Tibial artery (tissue), 4 donors: ENCODE data around the gene LARP4B.

Experiments used
- DNase-seq, 2 donors: peaks; one replicate each; pipeline ENCODE4 v3.0.0-alpha.2; 2019
- H3K27ac ChIP-seq, 2 donors: fragments of 200-600 bp; sonication (generic) in 1 of 2; 1 replicate in 1 of 2; 2 replicates in 1 of 2; pipeline ENCODE4 v1.5.1; 2018 to 2019; ENCODE audit warnings: mild to moderate bottlenecking in 1 of 2
- H3K27me3 ChIP-seq, 2 donors: fragments of 200-600 bp; sonication (generic) in 1 of 2; one replicate each; pipeline versions ENCODE4 v1.5.1 to v1.6.0; 2016 to 2019
- H3K36me3 ChIP-seq, 3 donors: fragments of 200-600 bp; sonication (generic) in 2 of 3; one replicate each; pipeline ENCODE4 v1.5.1; 2016 to 2019; ENCODE audit warnings: mild to moderate bottlenecking in 2 of 3
- H3K4me1 ChIP-seq, 4 donors: fragments of 200-600 bp; sonication (generic) in 2 of 4; 1 replicate in 3 of 4; 2 replicates in 1 of 4; pipeline ENCODE4 v1.5.1; 2016 to 2019
- H3K4me3 ChIP-seq, 2 donors: fragments of 200-600 bp; sonication (generic) in 1 of 2; 1 replicate in 1 of 2; 2 replicates in 1 of 2; pipeline ENCODE4 v1.5.1; 2018 to 2019; ENCODE audit warnings: mild to moderate bottlenecking in 2 of 2
- H3K9me3 ChIP-seq, 3 donors: fragments of 200-600 bp; sonication (generic) in 1 of 3; one replicate each; pipeline ENCODE4 v1.5.1; 2016 to 2019
- intact Hi-C: fragments of 100-400 bp; cut with DNase I; formaldehyde crosslinking; loops from one replicate; pipeline ENCODE4 v1.15.0; 2023; ENCODE audit warnings: low total_unique reads
- TF ChIP-seq, protein P1 (sequence below), 2 experiments: fragments of 200-600 bp in 1 of 2; fragments of 450-650 bp in 1 of 2; IDR thresholded peaks; one replicate each; pipeline ENCODE4 v1.5.1; 2017 to 2019; ENCODE audit warnings: antibody characterized with exemption in 2 of 2, mild to moderate bottlenecking in 1 of 2, moderate library complexity in 1 of 2

LARP4B gene

DNA sequence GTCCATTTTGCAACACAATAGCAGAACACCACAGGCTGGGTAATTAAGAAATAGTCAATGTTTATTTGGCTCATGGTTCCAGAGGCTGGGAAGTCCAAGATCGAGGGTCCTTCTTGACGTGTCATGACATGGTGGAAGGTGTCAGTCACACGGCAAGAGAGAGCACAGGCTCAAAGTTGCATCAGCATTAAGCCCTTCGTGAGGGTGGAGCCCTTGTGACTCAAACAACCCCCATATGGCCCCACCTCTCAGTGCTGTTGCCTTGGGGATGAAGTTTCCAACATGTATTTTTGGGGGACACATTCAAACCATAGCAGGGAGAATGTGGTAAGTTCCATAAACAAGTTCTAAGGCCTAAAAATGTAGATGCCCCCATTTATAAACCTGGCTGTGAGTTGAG lies 32.1 kb upstream of the LARP4B start:
- H3K4me1 ChIP-seq, result no peaks in the 10 kb centered on the region

DNA sequence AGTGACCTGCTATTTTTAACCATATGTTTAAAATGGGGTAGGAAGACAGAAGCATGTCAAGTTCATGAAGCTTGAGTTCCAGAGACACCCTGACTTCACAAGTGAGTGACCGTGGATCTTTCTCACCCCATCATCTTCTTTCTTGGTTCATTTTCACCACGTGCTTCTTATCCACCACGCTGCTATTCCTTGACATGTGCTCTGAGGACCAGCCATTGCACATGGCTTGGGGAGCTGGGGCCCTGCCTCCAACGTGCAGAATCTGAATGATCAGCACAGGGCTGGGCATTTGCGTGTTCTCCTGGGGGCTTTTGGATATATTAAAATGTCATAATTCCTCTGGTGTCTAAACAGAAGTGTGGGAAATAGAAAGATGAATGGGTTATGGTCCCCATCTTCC lies 31.7 kb upstream of the LARP4B start:
- intact Hi-C loops, result loop anchor here (5.0 kb wide), 1 partner anchor 354 kb away; no protein-coding TSS in a partner anchor
- H3K4me1 ChIP-seq, result no peaks in the 10 kb centered on the region
- peaks cover 0 to 12% of the 10 kb centered on the region in 2 donors for H3K27me3 ChIP-seq
- TF ChIP-seq, protein P1, sequence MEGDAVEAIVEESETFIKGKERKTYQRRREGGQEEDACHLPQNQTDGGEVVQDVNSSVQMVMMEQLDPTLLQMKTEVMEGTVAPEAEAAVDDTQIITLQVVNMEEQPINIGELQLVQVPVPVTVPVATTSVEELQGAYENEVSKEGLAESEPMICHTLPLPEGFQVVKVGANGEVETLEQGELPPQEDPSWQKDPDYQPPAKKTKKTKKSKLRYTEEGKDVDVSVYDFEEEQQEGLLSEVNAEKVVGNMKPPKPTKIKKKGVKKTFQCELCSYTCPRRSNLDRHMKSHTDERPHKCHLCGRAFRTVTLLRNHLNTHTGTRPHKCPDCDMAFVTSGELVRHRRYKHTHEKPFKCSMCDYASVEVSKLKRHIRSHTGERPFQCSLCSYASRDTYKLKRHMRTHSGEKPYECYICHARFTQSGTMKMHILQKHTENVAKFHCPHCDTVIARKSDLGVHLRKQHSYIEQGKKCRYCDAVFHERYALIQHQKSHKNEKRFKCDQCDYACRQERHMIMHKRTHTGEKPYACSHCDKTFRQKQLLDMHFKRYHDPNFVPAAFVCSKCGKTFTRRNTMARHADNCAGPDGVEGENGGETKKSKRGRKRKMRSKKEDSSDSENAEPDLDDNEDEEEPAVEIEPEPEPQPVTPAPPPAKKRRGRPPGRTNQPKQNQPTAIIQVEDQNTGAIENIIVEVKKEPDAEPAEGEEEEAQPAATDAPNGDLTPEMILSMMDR (IDR thresholded peaks at IDR 0.05), result no peak
- H3K27ac ChIP-seq, result no peak overlapping the region
- DNase-seq, result peak in 1 of 2 donors; percentile 2
- H3K4me3 ChIP-seq, result no peak overlapping the region
- no peaks in the 10 kb centered on the region for H3K9me3 ChIP-seq
- no peaks in the 10 kb centered on the region for H3K36me3 ChIP-seq

More for the DNA sequence above, 32.1 kb upstream of the LARP4B start:
- H3K9me3 ChIP-seq, result no peaks in the 10 kb centered on the region
- no peak overlapping the region for H3K27ac ChIP-seq
- H3K36me3 ChIP-seq, result no peaks in the 10 kb centered on the region
- TF ChIP-seq, protein P1 (IDR thresholded peaks at IDR 0.05), result no peak
- H3K4me3 ChIP-seq, result no peak overlapping the region
- H3K27me3 ChIP-seq, result peaks cover 0 to 10% of the 10 kb centered on the region in 2 donors
- intact Hi-C loops, result loop anchor here (5.0 kb wide), 1 partner anchor 354 kb away; no protein-coding TSS in a partner anchor
- DNase-seq, result peak in 1 of 2 donors; percentile 2

DNA sequence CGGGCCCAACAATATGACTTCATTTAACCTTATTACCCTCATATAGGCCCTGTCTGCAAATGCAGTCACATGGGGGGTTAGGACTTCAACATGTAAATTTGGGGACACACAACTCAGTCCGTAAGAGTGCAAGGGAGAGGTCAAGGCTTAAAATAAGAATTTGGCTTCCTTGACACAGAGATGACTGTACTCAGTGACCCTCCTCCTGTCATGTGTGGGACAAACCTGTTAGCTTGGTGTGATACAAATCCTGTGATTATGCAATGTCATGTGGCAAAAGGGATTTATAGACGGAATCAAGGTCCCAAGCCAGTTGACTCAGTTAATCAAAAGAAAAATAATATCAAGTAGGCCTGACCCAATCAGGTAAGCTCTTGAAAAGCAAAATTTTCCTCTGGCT lies 30.8 kb upstream of the LARP4B start:
- TF ChIP-seq, protein P1 (IDR thresholded peaks at IDR 0.05), result no peak
- H3K27ac ChIP-seq, result no peak overlapping the region
- no peaks in the 10 kb centered on the region for H3K4me1 ChIP-seq
- H3K36me3 ChIP-seq, result no peaks in the 10 kb centered on the region
- no peaks in the 10 kb centered on the region for H3K9me3 ChIP-seq
- H3K27me3 ChIP-seq, result peaks cover 0 to 15% of the 10 kb centered on the region in 2 donors
- intact Hi-C loops, result loop anchor here (5.0 kb wide), 1 partner anchor 355 kb away; no protein-coding TSS in a partner anchor
- DNase-seq, result no peak
- H3K4me3 ChIP-seq, result no peak overlapping the region

DNA sequence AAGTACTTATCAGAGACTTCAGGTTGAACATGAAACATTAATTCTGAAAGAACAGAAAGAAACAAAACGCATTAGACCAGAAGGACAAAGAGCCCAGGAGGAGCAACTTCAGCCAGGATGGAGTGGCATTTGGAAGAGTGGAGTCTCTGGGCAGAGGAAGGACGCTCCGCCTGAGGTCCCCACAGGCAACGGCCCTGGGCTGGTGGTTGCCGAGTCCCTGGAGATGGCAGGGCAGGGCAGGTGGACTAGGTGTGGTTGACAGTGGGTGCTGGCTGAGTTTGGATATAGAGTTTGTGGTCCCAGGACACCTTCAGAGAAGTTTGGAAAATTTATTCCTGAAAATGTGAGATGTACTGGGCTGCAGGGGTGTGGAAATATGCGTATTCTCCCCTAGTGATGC lies 27.4 kb upstream of the LARP4B start:
- no peak for DNase-seq
- Histone ChIP-seq H3K27ac (no peak overlapping the region), H3K27me3 (peaks cover 0 to 17% of the 10 kb centered on the region in 2 donors)

DNA sequence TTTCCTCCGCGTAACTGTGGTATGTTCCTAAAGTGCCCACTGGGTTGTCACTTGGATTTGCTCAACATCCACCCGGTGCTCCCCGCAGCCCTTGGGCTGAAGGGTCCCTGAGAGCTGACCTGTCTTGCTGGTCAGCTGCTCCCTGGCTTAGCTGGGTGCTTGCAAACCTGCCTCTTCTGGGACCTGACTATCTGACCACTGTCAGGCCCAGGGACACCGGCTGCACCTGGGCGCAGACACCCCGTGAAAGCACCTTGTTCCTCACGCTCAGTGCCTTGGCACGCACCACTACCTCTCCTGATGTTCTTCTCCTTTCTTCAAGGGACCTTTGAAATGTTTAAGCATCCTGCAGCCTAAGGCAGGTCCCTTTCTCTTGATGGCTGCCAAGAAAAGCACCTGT lies 26.6 kb upstream of the LARP4B start:
- no peak overlapping the region for H3K4me3 ChIP-seq
- no peak overlapping the region for H3K27ac ChIP-seq
- TF ChIP-seq, protein P1 (IDR thresholded peaks at IDR 0.05), result no peak
- peaks cover 0 to 19% of the 10 kb centered on the region in 2 donors for H3K27me3 ChIP-seq
- no peaks in the 10 kb centered on the region for H3K4me1 ChIP-seq
- intact Hi-C loops, result no loop called here
- DNase-seq, result no peak
- H3K36me3 ChIP-seq, result no peaks in the 10 kb centered on the region
- no peaks in the 10 kb centered on the region for H3K9me3 ChIP-seq

More for the DNA sequence above, 27.4 kb upstream of the LARP4B start:
- TF ChIP-seq, protein P1 (IDR thresholded peaks at IDR 0.05), result no peak
- Histone ChIP-seq H3K4me3 (no peak overlapping the region), H3K9me3 (no peaks in the 10 kb centered on the region), H3K36me3 (no peaks in the 10 kb centered on the region), H3K4me1 (no peaks in the 10 kb centered on the region)
- intact Hi-C loops, result no loop called here

DNA sequence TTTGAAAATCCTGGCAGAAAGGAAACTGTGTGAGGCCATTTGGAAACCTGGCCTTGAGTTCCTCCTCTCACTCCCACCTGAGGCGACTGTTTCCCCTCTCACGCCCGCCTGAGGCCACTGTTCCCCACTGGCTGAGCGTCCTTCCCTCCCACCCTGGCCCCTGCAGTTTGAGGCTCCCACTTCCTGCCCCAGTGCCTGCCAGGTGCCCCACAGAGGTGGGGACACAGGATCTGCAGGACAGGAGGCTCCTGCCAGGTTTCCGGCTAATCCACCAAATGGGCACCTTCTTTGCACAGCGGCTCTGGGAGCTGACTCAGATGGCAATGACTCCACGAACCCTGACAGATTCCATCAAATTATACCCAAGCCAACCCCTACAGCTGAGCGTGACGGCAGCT lies 24.3 kb upstream of the LARP4B start:
- no peaks in the 10 kb centered on the region for H3K4me1 ChIP-seq
- H3K27ac ChIP-seq, result no peak overlapping the region
- H3K36me3 ChIP-seq, result no peaks in the 10 kb centered on the region
- DNase-seq, result no peak
- H3K4me3 ChIP-seq, result no peak overlapping the region
- H3K27me3 ChIP-seq, result peaks cover 0 to 27% of the 10 kb centered on the region in 2 donors
- intact Hi-C loops, result no loop called here
- TF ChIP-seq, protein P1 (IDR thresholded peaks at IDR 0.05), result no peak
- H3K9me3 ChIP-seq, result no peaks in the 10 kb centered on the region
